GM18519 (cell line): ENCODE results near the gene JAM2.
"Not testable (repeated sequence)": the region's sequence is repeated elsewhere in the genome, so short reads cannot be mapped to it uniquely, and the experiment has no call there.

ENCODE experiments used
- ATAC-seq: cut with Tn5 transposase; IDR thresholded peaks from one replicate; pipeline ENCODE4 v1.9.1; 2021; ENCODE audit warnings: mild to moderate bottlenecking, moderate library complexity; ENCODE audit not compliant: unreplicated experiment, low FRiP score

The JAM2 gene

GRCh38 chr21:25643486-25643885 is 4.4 kb downstream of the JAM2 start:
- ATAC-seq, result no peak

- no peak for ATAC-seq
Measured at GRCh38 chr21:25646474-25646873, 7.4 kb downstream of the JAM2 start.

DNA sequence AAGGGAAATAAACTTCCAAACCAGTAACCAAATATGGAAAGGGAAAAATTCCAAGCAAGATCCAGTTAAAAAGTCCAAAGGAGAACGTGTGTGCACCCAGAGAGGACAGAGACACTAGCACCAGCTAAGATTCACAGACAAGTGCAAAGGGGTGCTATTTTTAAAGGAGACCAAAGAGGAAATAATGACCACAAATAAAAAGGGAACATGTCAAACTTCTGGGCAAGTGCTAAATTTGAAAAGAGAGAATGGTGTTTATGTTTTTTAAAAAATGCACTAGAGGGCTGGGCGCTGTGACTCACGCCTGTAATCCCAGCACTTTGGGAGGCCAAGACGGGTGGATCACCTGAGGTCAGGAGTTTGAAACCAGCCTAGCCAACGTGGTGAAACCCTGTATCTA is 8.6 kb downstream of the JAM2 start:
- ATAC-seq, result no peak

GRCh38 chr21:25649146-25649545 is 10.1 kb downstream of the JAM2 start:
- no peak for ATAC-seq

DNA sequence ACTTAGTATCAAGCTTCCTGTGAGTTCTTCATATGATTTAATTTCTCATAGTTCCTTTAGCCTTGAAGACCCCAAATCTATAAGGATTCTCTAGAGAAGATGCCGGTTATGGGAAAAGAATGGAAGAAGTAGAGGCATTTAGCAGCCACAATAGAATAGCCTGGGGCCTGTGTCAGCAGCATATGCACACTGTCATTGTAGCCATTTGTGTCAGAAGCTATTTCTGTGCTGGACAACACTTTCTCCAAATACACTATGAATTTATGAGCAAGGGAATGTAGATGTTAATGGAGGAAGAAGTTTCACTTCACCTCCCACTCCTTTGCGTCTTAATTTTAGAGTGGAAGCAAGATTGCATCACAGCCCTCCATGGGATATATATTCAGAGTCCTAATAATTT is 17.4 kb downstream of the JAM2 start:
- no peak for ATAC-seq

GRCh38 chr21:25657140-25657539 is 18.1 kb downstream of the JAM2 start:
- ATAC-seq, result no peak

GRCh38 chr21:25658427-25659035 is 19.5 kb downstream of the JAM2 start:
- ATAC-seq, result no peak

GRCh38 chr21:25660233-25660632 is 21.2 kb downstream of the JAM2 start:
- ATAC-seq, result no peak

- no peak for ATAC-seq
Measured at GRCh38 chr21:25664491-25664931, 25.5 kb downstream of the JAM2 start.

DNA sequence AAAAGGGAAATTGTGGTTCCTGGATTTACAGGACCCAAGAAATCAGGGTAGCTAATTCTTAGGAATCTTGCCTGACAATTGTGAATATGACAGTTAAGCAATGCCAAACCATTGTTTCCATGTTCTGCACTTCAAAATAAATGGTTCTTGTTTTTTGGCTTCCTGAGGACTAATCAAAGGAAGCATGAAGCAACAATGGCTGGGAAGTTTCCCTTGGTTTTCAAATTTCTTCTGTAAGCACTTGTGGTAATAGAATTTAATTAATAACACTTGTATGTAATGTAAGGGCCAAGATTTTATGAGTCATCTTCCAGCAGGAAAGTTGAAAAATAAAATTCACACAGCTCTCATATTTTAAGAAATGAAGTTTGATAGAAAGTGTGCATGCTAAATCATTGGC is 31.7 kb downstream of the JAM2 start:
- ATAC-seq, result no peak

GRCh38 chr21:25676451-25676850 is 37.4 kb downstream of the JAM2 start:
- no peak for ATAC-seq

- no peak for ATAC-seq
Measured at GRCh38 chr21:25682382-25682781, 43.3 kb downstream of the JAM2 start.

DNA sequence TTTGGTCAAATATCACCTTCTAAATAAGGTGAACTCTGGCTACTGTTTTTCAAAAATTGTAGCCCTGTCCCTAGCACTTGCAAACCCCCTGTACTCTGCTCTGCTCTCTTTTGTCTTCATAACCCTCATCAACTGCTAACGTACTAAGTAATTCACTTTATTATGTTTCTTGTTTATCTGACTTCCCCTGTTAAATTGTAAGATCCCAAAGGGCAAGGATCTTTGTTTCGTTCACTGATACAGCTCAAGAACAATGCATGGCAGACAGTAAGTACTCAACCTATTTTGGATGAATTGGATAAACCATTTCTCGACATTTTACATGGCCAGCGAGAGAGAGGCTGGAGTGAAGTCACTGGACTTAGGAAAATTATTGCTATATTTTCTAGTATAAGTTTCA is 48.7 kb downstream of the JAM2 start:
- ATAC-seq, result no peak

GRCh38 chr21:25688275-25689155 is 49.5 kb downstream of the JAM2 start:
- no peak for ATAC-seq

DNA sequence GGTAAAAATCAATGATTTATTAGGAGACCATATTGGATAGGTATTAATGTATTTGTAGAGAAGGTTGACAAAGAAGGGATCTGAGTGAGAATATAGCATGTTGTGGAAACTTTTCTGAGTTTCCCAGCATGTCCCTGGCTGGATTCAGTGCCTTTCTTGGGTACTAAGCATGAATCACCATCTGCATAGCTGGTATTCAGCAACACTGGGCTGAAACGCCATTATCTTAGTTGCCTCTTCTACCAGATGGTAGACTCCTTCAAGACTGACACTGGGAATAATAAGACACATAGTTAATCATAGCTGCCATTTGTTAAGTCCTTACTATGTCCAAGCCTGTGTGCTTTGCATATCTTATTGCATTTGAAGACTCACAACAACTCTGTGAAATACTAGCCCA is 50.2 kb downstream of the JAM2 start:
- ATAC-seq, result no peak

DNA sequence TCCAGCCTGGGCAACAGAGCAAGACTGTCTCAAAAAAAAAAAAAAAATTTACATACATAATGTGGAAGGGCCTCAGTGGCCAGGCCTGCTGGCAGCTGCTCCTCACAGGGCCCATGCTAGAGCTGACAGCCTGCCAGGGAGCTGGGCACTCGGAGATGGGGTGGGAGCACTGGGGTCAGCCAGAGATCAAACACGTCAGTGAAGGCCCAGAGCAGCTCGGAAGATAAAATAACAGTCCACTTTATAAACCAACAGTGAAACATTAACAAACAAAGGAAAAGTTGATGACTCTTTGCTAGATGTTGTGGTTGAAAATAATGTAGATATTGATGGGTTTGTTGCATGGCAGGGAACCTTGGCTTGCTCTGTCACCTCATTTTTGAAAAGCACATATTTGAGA is 52.9 kb downstream of the JAM2 start:
- ATAC-seq, result no peak

DNA sequence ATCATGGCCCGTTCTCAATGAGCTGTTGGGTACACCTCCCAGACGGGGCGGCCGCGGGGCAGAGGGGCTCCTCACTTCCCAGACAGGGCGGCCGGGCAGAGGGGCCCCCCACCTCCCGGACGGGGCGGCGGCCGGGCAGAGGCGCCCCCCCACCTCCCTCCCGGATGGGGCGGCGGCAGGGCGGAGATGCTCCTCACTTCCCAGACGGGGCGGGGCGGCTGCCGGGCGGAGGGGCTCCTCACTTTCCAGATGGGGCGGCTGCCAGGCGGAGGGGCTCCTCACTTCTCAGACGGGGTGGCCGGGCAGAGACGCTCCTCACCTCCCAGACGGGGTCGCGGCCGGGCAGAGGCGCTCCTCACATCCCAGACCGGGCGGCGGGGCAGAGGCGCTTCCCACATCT is 56.4 kb downstream of the JAM2 start:
- not testable (repeated sequence) for ATAC-seq

DNA sequence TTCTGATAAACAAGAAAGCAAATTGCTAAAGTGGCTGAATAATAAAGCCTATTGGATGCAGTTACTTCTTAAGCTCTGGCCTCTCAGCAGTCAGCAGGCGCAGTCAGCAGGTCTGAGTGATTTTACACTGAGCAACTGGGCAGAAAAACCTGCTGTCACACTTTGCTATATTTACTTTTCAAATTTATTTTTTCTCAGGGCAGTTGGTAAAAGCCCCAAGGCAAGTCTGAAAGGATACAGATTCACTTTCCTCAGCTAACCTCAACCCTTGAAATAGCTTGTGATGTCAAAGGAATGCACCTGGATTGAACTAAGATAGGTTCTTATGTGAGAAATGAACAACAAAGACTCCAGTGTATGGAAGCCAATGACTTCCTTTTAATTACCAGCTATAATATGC is 61.7 kb downstream of the JAM2 start:
- ATAC-seq, result no peak

- ATAC-seq, result no peak
Measured at GRCh38 chr21:25701529-25701928, 62.5 kb downstream of the JAM2 start.

- ATAC-seq, result no peak
Measured at GRCh38 chr21:25708467-25709065, 69.5 kb downstream of the JAM2 start.

DNA sequence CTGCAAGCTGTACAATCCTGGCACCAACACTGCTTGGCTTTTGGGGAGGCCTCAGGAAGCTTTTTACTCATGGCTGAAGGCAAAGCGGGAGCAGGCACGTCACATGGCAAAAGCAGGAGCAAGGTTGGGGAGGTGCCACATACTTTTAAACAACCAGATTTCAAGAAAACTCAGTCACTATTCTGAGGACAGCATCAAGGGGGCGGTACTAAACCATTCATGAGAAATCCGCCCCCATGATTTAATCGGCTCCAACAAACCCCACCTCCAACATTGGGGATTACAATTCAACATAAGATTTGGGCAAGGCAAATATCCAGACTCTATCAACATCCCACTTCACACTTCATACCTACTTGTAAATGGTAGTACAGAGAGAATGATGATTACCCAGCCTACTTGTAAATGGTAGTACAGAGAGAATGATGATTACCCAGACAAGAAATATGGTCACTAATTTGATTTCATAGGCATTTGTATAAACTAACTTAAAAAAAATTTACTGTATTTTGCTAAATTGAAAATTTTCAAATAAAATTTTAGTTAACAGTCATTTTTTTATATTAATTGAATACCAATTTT is 70.7 kb downstream of the JAM2 start:
- ATAC-seq, result no peak
